Stimulated activated effector memory CD8-positive, alpha-beta T cell treated with anti-CD3 and anti-CD28 coated beads, Interleukin-12 subunit alpha, Interleukin-12 subunit beta, amount 100 ng/mL, for 72 hours (primary cell): ENCODE measurements around the gene BICC1.

Source experiments
- ATAC-seq: fragments of 150-1000 bp; cut with Tn5 transposase; 2 replicates; pipeline ENCODE4 v1.10.0; 2021
- DNase-seq, 2 donors: peaks; one replicate each; pipeline ENCODE4 v3.0.0; 2021 to 2022; ENCODE audit warnings: low spot score in 2 of 2
- H3K27ac Mint-ChIP-seq: one replicate; pipeline ENCODE4 v1.8.0; 2022; ENCODE audit warnings: mild to moderate bottlenecking, mixed read lengths
- H3K36me3 Mint-ChIP-seq: one replicate; pipeline ENCODE4 v1.8.0; 2022; ENCODE audit warnings: mild to moderate bottlenecking, mixed read lengths
- H3K4me1 Mint-ChIP-seq: one replicate; pipeline ENCODE4 v1.8.0; 2022; ENCODE audit warnings: mixed read lengths
- H3K4me3 Mint-ChIP-seq: one replicate; pipeline ENCODE4 v1.8.0; 2022; ENCODE audit warnings: mild to moderate bottlenecking, mixed read lengths
- H3K9me3 Mint-ChIP-seq: one replicate; pipeline ENCODE4 v1.8.0; 2022; ENCODE audit warnings: mixed read lengths

Gene BICC1

DNA sequence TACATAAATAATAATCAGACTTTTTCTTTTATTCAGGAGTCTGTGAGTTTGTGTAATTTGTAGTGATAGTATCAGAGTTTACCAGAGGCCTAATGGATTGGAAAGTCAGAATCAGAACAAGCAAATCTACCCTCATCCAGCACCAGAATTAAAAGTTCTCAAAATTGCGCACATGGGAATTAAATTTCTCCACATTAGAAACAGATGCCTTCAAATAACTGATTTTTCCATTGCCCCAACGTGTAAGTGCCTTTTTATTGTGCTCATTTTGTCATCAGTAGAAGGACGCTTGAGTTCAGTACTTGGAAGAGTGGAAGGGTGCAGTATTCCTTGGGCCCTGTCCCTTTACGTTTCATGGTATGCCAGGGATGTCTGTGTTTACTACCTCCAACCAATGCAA is 32.8 kb downstream of the BICC1 start:
- Mint-ChIP-seq H3K4me1 (no peaks in the 10 kb centered on the region), H3K4me3 (no peak overlapping the region), H3K27ac (no peak overlapping the region), H3K36me3 (no peaks in the 10 kb centered on the region), H3K9me3 (no peaks in the 10 kb centered on the region)
- ATAC-seq: no peak
- DNase-seq: no peak

DNA sequence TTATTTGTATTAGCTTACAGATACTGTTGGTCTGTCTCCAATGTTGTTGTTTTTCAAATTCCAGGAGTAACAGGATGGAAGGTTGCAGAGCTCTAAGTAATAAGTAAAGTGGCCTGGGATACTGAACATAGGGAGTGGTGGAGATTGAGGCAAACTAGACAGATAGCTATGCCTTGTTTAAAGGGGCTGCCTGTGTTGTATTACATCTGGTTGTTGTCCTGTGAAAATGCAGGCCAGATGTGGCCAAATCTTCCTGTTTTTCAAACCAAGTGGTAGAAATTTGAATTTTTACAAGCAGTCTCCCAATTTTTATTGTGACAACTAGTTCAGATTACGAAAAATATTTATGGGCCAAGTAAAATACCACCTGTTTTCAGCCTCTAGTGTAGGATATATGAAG is 33.5 kb downstream of the BICC1 start:
- no peak for ATAC-seq
- H3K36me3 Mint-ChIP-seq: no peaks in the 10 kb centered on the region
- no peaks in the 10 kb centered on the region for H3K9me3 Mint-ChIP-seq

DNA sequence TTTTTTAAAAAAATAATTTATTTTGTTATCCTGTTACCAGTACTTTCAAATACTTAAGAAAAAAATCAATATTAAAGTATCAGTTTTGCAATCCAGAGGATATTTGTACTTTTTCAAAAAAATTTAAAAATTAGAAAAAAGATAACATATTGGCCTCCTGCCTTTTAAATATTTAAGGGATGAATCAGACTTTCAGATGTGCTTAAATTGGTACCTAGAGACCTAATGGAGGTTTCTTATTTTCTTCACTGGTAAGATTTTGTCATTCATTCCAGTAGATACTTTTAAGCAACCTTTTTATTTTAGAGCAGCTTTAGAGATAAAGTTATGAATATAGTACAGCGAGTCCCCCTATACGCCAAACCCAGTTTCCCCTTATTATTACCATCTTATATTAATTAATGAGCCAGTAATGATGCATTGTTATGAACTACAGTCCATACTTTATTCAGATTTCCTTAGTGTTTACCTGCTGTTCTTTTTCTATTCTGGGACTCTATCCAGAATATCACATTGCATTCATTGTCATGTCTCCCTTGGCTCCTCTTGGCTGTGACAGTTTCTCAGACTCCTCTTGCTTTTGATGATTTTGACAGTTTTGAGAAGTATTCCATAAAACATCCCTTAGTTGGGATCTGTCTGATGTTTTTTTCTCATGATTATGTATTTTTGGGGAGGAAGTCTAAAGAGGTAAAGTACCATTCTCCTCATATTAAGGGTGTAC is 34.2 kb downstream of the BICC1 start:
- Mint-ChIP-seq H3K9me3 (no peaks in the 10 kb centered on the region), H3K36me3 (no peaks in the 10 kb centered on the region), H3K4me3 (no peak overlapping the region), H3K27ac (no peak overlapping the region), H3K4me1 (no peaks in the 10 kb centered on the region)
- ATAC-seq (no peak), DNase-seq (no peak)

More for the DNA sequence above, 33.5 kb downstream of the BICC1 start:
- Mint-ChIP-seq H3K27ac (no peak overlapping the region), H3K4me3 (no peak overlapping the region), H3K4me1 (no peaks in the 10 kb centered on the region)
- DNase-seq: no peak

DNA sequence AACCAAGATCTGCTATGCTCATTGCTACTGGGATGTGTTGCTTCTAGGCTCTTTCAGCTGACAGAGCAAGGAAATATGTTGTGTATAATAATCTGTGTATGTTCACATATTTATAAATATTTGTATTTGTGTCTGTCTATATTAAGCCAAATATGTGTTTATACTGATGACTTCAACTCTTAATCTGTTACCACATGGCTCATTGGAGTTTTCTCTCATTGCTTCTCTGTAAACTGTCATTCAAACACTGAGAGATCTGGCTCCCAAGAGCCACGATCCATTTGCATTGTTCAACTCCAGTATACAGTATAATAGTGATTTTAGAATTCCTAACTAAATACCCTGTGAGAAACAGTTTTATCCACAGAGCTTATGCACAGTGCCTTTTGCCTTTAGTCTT is 35.3 kb downstream of the BICC1 start:
- Mint-ChIP-seq H3K4me3 (no peak overlapping the region), H3K27ac (no peak overlapping the region), H3K9me3 (no peaks in the 10 kb centered on the region), H3K36me3 (no peaks in the 10 kb centered on the region), H3K4me1 (no peaks in the 10 kb centered on the region)
- no peak for ATAC-seq
- no peak for DNase-seq

DNA sequence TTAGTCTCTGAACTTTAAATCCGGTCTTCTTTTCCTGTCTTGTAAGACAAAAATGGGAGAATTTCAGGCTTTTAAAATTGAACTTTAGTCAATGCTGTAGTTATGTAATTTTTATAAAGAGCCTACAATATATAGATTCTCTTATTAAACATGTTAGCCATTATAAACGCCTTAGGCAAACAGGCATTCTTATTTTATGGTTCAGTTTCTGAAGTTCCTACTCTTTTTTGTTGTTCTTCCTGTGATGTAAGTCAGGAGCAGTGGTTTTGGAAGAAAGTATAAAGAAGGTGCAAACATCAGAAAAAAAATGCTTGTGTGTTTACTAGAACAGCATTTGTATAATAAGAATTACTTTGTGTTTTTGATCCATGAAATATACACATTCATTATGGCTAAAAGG is 41.6 kb downstream of the BICC1 start:
- Mint-ChIP-seq H3K27ac (no peak overlapping the region), H3K4me1 (no peaks in the 10 kb centered on the region), H3K36me3 (no peaks in the 10 kb centered on the region), H3K9me3 (no peaks in the 10 kb centered on the region), H3K4me3 (no peak overlapping the region)
- no peak for ATAC-seq
- no peak for DNase-seq

DNA sequence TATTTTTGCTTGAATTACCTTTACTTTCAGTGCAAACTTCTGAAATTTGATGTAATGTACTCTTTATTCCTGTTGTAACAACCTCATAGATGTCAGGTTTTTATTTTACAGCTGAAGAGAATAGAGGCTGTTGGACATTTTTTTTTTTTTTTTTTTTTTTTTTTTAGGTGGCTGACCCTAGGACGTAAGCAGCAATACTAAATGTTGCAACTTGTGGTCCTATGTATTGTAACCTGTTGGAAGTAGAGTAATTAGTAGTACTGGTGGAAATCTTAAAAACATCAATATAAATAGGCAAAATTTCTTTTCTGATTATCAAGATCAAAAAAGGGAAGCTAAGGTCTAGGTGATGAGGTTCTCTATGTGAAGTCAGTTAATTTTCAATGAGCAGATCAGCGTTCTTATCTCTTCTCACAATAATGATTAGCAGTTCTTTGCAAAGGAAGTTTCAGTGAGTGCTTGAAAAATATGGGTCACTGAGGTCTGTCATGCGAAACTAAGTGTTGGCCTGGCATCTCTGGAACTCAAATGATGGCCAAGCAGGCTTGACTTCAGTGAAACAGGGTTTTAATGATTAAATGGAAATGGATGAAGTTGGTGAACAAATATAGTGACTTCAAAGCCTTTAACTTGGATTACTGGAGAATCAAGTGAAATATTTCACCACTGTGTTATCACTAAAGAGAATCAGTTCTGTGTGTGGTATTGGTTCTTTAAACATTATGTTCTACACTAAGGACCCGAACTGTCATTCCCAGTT is 42.7 kb downstream of the BICC1 start:
- no peak overlapping the region for H3K4me3 Mint-ChIP-seq
- no peaks in the 10 kb centered on the region for H3K9me3 Mint-ChIP-seq
- DNase-seq (no peak), ATAC-seq (no peak)
- no peaks in the 10 kb centered on the region for H3K36me3 Mint-ChIP-seq
- H3K4me1 Mint-ChIP-seq: no peaks in the 10 kb centered on the region
- no peak overlapping the region for H3K27ac Mint-ChIP-seq

DNA sequence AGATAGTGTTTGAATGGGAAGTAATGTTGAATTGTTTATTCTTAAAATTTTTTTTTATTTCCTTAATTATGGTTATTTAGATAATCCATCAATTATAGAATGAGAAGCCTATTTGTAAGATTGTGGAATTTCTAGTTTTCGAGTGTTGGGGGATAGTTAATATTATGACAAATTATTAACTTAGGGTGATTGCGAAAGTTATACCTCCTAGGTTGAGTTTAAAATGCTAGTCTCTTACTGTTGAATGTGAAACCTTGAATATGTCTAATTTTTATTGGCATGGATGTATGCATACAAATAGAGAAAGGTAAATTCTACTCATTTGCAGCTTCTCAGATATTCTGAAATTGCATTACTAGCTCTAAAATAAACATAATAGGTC is 43.2 kb downstream of the BICC1 start:
- Mint-ChIP-seq H3K27ac (no peak overlapping the region), H3K9me3 (no peaks in the 10 kb centered on the region), H3K36me3 (no peaks in the 10 kb centered on the region), H3K4me3 (no peak overlapping the region), H3K4me1 (no peaks in the 10 kb centered on the region)
- no peak for ATAC-seq
- no peak for DNase-seq

DNA sequence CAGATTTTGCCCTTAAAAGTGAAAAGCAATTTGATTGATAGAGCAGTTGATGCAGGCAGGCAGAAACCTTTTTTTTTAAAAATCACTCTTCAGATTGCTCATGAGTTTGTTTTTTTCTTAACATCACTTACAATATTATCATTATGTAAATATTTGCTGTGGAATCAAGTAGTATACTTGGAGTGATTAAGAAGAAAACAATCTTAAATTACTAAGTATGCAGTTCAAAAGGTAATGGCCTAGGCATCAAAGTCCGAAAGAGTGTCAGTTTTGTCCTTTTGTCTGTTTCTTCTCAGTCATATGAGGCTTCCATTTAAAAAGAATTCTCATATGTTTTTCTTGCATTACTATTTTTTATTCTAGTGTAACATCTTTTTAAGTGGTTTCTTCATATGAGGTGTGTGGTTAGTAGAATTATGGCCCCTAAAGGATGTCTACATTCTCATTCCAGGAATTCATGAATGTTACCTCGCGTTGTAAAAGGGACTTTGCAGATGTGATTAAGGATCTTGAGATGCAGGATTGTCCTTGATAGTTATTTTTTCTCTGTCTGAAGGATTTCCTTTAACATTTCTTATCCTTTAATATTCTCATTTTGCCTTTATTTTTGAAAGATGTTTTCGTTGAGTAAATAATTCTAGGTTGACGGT is 44.0 kb downstream of the BICC1 start:
- Mint-ChIP-seq H3K4me1 (no peaks in the 10 kb centered on the region), H3K4me3 (no peak overlapping the region), H3K9me3 (peaks cover 4% of the 10 kb centered on the region), H3K27ac (no peak overlapping the region), H3K36me3 (no peaks in the 10 kb centered on the region)
- DNase-seq (no peak), ATAC-seq (no peak)

DNA sequence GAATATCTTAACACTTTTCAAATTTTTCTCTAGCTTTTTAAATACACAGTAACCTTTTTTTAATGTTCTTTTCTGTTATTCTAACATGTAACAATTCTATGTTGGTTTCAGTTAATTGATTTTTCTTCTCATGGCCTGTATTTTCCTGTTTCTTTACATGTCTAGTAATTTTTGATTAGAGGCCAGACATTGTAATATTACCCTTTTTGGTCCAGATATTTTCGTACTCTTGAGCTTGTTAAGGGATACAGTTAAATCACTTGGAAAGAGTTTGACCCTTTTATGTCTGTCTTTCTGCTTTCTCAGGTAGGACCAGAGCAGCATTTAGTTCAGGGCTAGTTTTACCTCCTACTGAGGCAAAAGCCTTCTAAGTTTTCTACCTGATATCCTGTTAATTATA is 45.0 kb downstream of the BICC1 start:
- no peak overlapping the region for H3K4me3 Mint-ChIP-seq
- no peak overlapping the region for H3K27ac Mint-ChIP-seq
- no peak for DNase-seq
- no peak for ATAC-seq
- H3K4me1 Mint-ChIP-seq: no peaks in the 10 kb centered on the region
- H3K36me3 Mint-ChIP-seq: no peaks in the 10 kb centered on the region
- H3K9me3 Mint-ChIP-seq: peaks cover 13% of the 10 kb centered on the region

DNA sequence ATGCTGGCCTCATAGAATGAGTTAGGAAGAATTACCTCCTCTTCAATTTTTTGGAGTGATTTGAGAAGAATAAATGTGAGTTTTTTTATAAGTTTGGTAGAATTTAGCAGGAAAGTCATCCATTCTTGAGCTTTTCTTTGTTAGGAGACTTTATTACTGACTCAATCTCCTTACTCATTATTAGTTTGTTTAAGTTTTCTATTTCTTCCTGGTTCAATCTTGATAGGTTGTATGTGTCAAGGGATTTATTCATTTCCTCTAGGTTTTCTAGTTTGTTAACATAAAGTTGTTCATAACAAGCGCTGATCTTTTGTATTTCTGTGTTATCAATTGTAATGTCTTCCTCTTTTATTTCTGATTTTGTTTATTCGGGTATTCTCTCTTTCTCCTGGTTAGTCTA is 47.4 kb downstream of the BICC1 start:
- no peak for ATAC-seq

DNA sequence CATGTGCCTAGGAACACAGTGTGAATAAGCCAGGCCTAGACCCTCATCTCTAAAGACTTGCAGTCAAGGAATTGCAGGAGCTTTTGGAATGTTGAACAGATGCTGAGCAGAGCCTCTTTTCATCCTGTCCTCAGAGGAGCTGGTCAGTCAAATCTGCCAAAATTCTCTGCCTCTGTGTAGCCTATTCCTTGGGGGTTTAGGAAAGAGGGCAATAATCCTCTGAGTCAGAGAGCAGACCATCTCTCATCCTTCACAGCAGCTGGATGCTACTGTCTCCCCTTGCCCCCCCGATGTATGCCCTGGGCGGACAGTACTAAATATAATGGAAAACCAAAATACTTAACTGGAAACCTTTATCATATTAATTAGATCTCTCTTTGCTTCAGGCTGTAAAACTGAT is 52.6 kb downstream of the BICC1 start:
- no peaks in the 10 kb centered on the region for H3K36me3 Mint-ChIP-seq
- H3K9me3 Mint-ChIP-seq: peaks cover 18% of the 10 kb centered on the region
- H3K4me1 Mint-ChIP-seq: no peaks in the 10 kb centered on the region
- no peak overlapping the region for H3K4me3 Mint-ChIP-seq
- ATAC-seq: no peak
- no peak for DNase-seq
- H3K27ac Mint-ChIP-seq: no peak overlapping the region

More for the DNA sequence above, 47.4 kb downstream of the BICC1 start:
- Mint-ChIP-seq H3K27ac (no peak overlapping the region), H3K4me1 (no peaks in the 10 kb centered on the region), H3K4me3 (no peak overlapping the region), H3K36me3 (no peaks in the 10 kb centered on the region), H3K9me3 (peaks cover 18% of the 10 kb centered on the region)
- DNase-seq: no peak

DNA sequence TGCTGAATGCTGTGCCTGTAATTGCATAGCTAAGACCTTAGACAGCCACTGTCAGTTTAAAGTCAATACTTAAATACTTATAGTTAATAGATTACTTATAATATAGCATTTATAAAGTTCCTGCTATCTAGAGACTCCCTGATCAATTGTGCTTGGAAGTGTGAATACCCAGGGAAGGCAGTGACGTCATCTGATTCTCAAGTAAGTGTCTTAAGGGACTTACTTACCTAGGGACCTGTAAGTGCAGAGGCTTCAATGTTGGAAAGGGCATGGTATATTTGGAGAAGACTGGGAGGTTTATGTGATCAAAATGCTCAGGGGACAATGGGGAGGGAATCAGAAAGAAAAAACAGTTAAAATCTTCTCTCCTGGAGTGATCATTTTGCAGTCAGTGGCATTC is 55.0 kb downstream of the BICC1 start:
- peaks cover 5% of the 10 kb centered on the region for H3K9me3 Mint-ChIP-seq
- no peak overlapping the region for H3K27ac Mint-ChIP-seq
- H3K4me1 Mint-ChIP-seq: no peaks in the 10 kb centered on the region
- H3K4me3 Mint-ChIP-seq: no peak overlapping the region
- no peak for DNase-seq
- no peak for ATAC-seq
- H3K36me3 Mint-ChIP-seq: no peaks in the 10 kb centered on the region

DNA sequence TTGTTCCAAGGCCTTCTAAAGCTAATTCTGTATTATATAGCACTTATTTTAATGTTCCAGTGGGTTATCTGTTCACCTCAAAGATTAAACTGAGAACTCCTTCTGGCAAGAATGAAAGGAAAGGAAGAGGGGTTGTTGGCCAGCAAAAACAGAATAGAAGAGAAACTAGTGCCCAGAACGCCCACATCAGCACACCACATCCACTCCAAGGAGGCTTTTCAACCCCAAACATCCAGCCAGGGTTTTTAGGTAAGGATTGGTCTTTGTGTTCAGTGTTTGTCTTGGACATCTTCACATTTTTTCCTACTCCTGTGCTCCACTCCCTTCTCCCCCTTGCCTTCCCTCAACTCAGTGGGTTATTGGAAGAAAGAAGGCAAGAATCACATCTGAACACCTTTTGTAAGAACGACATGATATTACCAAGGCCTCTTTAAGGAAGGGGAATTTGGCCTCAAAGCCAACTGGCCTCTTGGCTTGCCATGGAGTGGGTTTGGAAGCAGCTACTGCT is 55.8 kb downstream of the BICC1 start:
- H3K4me1 Mint-ChIP-seq: no peaks in the 10 kb centered on the region
- ATAC-seq: no peak
- no peak overlapping the region for H3K4me3 Mint-ChIP-seq

DNA sequence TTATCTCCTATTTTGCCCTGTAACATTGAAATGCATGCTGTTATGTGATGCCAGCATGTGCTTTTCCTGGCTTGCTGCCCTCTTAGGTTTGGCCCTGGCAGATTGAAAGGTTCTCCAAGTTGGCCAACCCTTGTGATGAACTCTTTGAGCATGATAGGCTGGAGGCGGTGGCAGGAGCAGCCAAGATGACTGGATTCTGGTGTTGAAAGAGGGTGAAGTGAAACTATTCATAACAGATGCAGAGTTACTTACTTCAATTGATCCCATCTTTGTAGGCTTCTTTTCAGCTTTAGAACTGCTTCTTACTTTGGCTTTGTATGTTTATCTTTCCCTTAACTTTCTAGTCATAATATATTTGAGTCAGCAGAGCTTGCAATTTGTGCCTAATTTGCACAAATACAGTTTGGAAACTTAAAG is 57.6 kb downstream of the BICC1 start:
- H3K36me3 Mint-ChIP-seq: no peaks in the 10 kb centered on the region
- H3K9me3 Mint-ChIP-seq: no peaks in the 10 kb centered on the region
- DNase-seq (no peak), ATAC-seq (no peak)
- H3K27ac Mint-ChIP-seq: no peak overlapping the region
- H3K4me1 Mint-ChIP-seq: no peaks in the 10 kb centered on the region
- H3K4me3 Mint-ChIP-seq: no peak overlapping the region

More for the DNA sequence above, 55.8 kb downstream of the BICC1 start:
- no peak for DNase-seq
- no peak overlapping the region for H3K27ac Mint-ChIP-seq
- H3K36me3 Mint-ChIP-seq: no peaks in the 10 kb centered on the region
- peaks cover under 1% of the 10 kb centered on the region for H3K9me3 Mint-ChIP-seq

DNA sequence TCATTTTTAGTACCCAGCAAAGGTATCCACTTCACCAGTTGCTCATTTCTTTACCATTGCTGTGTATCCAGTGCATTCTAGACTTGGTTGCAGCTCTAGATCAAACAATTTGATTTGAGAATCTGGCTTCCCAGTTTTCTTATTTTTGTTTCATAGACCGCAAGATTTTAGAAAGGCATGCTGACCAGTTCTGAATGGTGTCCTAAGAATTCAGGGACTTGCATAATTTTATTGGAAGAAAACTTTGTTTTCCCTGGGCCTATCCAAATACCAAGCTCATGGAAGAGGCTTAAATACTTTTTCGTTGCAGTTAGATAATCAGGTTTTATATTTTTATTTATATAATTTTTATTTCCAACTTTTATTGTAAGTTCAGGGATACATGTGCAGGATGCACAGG is 58.3 kb downstream of the BICC1 start:
- Mint-ChIP-seq H3K9me3 (no peaks in the 10 kb centered on the region), H3K36me3 (no peaks in the 10 kb centered on the region), H3K4me1 (no peaks in the 10 kb centered on the region), H3K27ac (no peak overlapping the region), H3K4me3 (no peak overlapping the region)
- no peak for ATAC-seq
- no peak for DNase-seq

DNA sequence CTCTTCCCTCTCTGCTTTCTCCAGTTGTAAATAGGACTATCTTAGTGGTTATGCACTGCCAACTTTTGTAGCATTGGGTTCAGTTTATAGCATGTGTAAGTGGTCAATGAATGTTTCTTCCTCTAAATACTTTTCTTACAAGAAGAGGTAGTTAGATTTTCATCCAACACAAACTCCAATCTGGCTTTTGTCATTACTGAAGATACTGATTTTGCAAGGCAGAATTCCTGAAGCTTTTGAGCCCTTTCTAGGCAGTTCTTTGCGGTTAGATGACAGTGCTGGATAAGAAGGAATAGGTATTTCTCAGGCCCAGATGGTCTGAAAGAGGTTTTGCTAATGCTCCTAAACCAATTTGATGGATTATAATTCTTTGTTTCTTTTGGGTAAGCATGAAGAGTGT is 60.5 kb downstream of the BICC1 start:
- no peak for DNase-seq
- no peaks in the 10 kb centered on the region for H3K36me3 Mint-ChIP-seq
- H3K27ac Mint-ChIP-seq: no peak overlapping the region
- no peak for ATAC-seq
- no peak overlapping the region for H3K4me3 Mint-ChIP-seq
- no peaks in the 10 kb centered on the region for H3K9me3 Mint-ChIP-seq
- H3K4me1 Mint-ChIP-seq: no peaks in the 10 kb centered on the region
